Uterus (tissue), 4 donors: ENCODE results near the gene GMEB2. TPM values are rescaled to one million over a fixed set of nuclear protein-coding genes. Genes with fewer than 3 reads are reported as not detected.

Experiments
- DNase-seq, 2 donors: peaks; one replicate each; pipeline ENCODE4 v3.0.0-alpha.2; 2019 to 2020
- H3K27ac ChIP-seq, 2 donors: fragments of 200-600 bp; sonication (generic); 1 replicate in 1 of 2; 2 replicates in 1 of 2; pipeline ENCODE4 v1.5.1; 2016 to 2018
- H3K27me3 ChIP-seq, 2 donors: fragments of 200-600 bp; sonication (generic); one replicate each; pipeline ENCODE4 v1.5.1; 2018 to 2019; ENCODE audit warnings: control low read depth in 1 of 2
- H3K36me3 ChIP-seq, 2 donors: fragments of 200-600 bp; sonication (generic); one replicate each; pipeline ENCODE4 v1.5.1; 2019; ENCODE audit warnings: control low read depth in 1 of 2
- H3K4me1 ChIP-seq, 2 donors: fragments of 200-600 bp; sonication (generic); one replicate each; pipeline ENCODE4 v1.5.1; 2018 to 2019; ENCODE audit warnings: control low read depth in 1 of 2
- H3K4me3 ChIP-seq, 2 donors: fragments of 200-600 bp; sonication (generic); 1 replicate in 1 of 2; 2 replicates in 1 of 2; pipeline ENCODE4 v1.5.1; 2018 to 2019; ENCODE audit warnings: mild to moderate bottlenecking in 1 of 2
- H3K9me3 ChIP-seq, 2 donors: fragments of 200-600 bp; sonication (generic); one replicate each; pipeline ENCODE4 v1.5.1; 2019; ENCODE audit warnings: control low read depth in 1 of 2
- POLR2A ChIP-seq, 2 donors: fragments of 450-650 bp; IDR thresholded peaks; one replicate each; pipeline ENCODE4 v1.6.1; 2016; ENCODE audit warnings: antibody characterized with exemption in 2 of 2, mild to moderate bottlenecking in 1 of 2, moderate library complexity in 1 of 2
- intact Hi-C: fragments of 100-400 bp; cut with DNase I; formaldehyde crosslinking; loops from one replicate; pipeline ENCODE4 v1.15.1; 2023; ENCODE audit warnings: low total_unique reads
- total RNA-seq, 4 donors: library from RNA; depleted of rRNA in 3 of 4; stranded (reverse); fragments of >200 nt in 3 of 4; gene quantifications; one replicate each; pipeline versions ENCODE4 v1.1.0 to v1.2.4, GENCODE V29; 2014 to 2023
- TF ChIP-seq, protein P1 (sequence below), 4 experiments: fragments of 200-600 bp in 2 of 4; fragments of 450-650 bp in 2 of 4; sonication (generic) in 2 of 4; IDR thresholded peaks; one replicate each; pipeline ENCODE4 v1.5.1; 2016 to 2019; ENCODE audit warnings: antibody characterized with exemption in 4 of 4, mild to moderate bottlenecking in 2 of 4, moderate library complexity in 1 of 4
- donor health status: DM: yes; HTN: yes; CAD: no.

The GMEB2 gene
- total RNA-seq, 4 donors from 2014 or later: 2.1 to 24.8 (median 11.5) TPM

DNA sequence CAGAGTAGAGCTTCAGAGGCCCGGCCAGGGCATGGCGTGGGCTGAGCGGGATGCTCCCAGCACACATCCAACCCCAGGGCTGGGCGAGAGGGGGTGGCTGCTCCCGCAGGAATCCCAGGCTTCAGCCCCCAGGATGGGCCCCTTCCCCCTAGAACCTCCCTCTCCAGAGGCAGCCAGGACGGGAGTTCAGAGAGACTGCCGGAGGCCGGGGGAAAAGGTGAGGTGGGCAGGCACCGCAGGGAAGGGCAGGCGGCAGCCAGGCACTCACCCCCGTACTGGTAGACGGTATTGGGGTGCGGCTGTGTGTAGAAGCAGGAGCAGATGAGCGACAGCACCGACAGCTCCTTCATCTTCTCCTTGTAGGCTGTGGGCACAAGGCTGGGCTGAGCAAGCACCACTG lies 17.0 kb upstream of the GMEB2 start:
- DNase-seq: no peak
- Histone ChIP-seq H3K36me3 (no peaks in the 10 kb centered on the region), H3K27ac (no peak overlapping the region), H3K4me1 (peaks cover 0 to 9% of the 10 kb centered on the region in 2 donors), H3K27me3 (no peaks in the 10 kb centered on the region), H3K4me3 (no peak overlapping the region), H3K9me3 (no peaks in the 10 kb centered on the region)
- TF ChIP-seq, protein P1, sequence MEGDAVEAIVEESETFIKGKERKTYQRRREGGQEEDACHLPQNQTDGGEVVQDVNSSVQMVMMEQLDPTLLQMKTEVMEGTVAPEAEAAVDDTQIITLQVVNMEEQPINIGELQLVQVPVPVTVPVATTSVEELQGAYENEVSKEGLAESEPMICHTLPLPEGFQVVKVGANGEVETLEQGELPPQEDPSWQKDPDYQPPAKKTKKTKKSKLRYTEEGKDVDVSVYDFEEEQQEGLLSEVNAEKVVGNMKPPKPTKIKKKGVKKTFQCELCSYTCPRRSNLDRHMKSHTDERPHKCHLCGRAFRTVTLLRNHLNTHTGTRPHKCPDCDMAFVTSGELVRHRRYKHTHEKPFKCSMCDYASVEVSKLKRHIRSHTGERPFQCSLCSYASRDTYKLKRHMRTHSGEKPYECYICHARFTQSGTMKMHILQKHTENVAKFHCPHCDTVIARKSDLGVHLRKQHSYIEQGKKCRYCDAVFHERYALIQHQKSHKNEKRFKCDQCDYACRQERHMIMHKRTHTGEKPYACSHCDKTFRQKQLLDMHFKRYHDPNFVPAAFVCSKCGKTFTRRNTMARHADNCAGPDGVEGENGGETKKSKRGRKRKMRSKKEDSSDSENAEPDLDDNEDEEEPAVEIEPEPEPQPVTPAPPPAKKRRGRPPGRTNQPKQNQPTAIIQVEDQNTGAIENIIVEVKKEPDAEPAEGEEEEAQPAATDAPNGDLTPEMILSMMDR (IDR thresholded peaks at IDR 0.05): no peak
- no peak for TF ChIP-seq POLR2A (IDR thresholded peaks at IDR 0.05)
- intact Hi-C loops: no loop called here

DNA sequence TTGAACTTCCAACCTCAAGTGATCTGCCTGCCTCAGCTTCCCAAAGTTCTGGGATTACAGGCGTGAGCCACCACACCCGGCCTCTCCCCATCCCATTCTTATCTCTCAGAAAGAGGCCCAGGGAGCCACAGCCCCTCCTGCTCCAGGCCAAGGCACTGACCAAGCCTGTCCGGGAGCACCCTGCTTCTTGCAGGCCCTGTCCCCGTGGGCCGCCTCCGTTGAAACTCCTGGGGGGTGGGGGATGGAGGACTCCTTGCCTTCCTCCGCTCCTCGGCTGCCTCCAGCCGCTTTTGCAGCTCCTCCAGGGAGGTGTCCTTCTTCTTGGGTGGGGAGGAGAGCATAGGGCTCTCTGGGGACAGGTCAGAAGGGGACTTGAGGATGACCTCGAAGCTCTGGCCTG lies 16.6 kb upstream of the GMEB2 start:
- Histone ChIP-seq H3K27me3 (no peaks in the 10 kb centered on the region), H3K4me1 (peaks cover 0 to 9% of the 10 kb centered on the region in 2 donors), H3K36me3 (no peaks in the 10 kb centered on the region), H3K4me3 (no peak overlapping the region), H3K27ac (no peak overlapping the region), H3K9me3 (no peaks in the 10 kb centered on the region)
- DNase-seq: no peak
- TF ChIP-seq, protein P1 (IDR thresholded peaks at IDR 0.05): no peak
- no peak for TF ChIP-seq POLR2A (IDR thresholded peaks at IDR 0.05)
- intact Hi-C loops: no loop called here

DNA sequence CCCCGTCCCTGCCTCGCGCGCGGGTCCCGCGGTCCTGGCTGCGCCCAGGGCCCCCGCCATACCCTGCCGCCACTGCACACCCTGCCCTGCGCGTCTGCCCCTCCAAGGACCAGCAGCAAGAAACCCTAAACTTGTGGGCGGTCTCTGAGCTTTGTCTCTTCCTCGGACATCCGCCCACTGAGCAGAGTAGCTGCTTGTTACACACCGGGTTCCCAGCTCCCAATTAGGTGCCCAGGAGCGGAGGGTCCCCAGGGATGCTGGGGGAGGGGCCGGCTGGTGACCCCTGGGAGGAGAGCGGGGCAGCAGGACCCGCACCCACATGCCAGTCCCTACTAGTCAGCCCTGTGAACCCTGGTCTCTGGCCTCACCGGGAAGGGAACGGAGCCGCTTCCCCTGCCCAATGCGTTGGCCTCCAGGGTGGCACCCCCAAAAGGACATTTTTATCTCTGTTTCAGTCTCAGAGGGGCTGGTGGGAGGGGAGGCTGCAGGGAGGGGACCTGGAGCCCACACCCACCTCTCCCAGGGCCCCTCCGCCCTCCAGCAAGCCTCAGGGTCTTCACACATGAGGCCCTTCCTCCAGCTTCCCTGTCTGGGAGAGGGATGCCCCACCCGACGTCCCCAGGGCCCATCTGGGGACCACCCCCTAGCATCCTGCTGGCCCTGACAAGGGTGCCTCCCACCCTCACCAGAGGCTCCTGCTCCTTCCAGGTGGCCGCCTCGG lies 15.8 kb upstream of the GMEB2 start:
- Histone ChIP-seq H3K4me3 (peak overlapping the region in 1 of 2 donors; percentile 51), H3K27ac (peak overlapping the region in 1 of 2 donors; percentile 62), H3K9me3 (no peaks in the 10 kb centered on the region), H3K36me3 (no peaks in the 10 kb centered on the region), H3K4me1 (peaks cover 0 to 9% of the 10 kb centered on the region in 2 donors), H3K27me3 (no peaks in the 10 kb centered on the region)
- peak in 1 of 2 donors; percentile 40 for DNase-seq
- no peak for TF ChIP-seq POLR2A (IDR thresholded peaks at IDR 0.05)
- TF ChIP-seq, protein P1 (IDR thresholded peaks at IDR 0.05): no peak
- intact Hi-C loops: no loop called here

DNA sequence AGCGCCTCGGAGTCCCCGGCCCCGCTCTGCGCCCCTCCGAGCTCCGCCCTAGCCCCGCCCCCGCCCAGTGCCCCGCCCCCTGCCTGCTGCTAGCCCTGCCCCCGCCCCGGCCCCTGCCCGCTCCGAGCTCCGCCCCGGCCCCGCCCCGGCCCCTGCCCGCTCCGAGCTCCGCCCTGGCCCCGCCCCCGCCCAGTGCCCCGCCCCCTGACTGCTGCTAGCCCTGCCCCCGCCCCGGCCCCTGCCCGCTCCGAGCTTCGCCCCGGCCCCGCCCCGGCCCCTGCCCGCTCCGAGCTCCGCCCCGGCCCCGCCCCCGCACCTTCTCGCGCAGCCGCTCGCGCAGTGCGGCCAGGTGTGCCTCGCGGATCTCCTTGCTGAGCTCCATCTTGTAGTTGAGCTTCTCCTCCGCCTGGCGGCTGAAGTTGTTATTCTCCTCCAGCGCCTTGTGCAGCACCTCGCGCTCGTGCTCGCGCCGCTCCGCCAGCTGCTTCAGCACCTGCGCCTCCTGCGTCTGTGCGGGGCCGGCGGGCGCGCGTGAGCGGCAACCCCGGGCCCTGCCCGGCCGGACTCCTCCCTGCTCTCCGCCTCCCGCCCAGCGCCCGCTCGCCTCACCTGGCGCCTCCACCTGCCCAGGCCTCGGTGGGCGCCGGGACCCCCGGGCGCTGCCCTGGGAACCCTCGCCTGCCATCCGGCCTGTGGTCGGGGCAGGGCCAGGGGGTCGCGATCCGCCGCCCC lies 15.1 kb upstream of the GMEB2 start:
- Histone ChIP-seq H3K36me3 (no peaks in the 10 kb centered on the region), H3K27me3 (no peaks in the 10 kb centered on the region), H3K9me3 (no peaks in the 10 kb centered on the region), H3K4me1 (peaks cover 0 to 9% of the 10 kb centered on the region in 2 donors), H3K27ac (peak overlapping the region; percentile 70 to 80), H3K4me3 (peak overlapping the region; percentile 30 to 51)
- TF ChIP-seq POLR2A (IDR thresholded peaks at IDR 0.05): peak in 1 of 2 donors; percentile 25
- TF ChIP-seq, protein P1 (IDR thresholded peaks at IDR 0.05): peak in 3 of 4 experiments; percentile 43 to 66 (median 49)
- peak; percentile 77 to 83 for DNase-seq
- intact Hi-C loops: no loop called here
